HepG2 (cell line): ENCODE results near the gene PRKG1. TPM values are rescaled to one million over a fixed set of nuclear protein-coding genes. Genes with fewer than 3 reads are reported as not detected.

Experiments
- ATAC-seq: fragments of 200-7000 bp; cut with Tn5 transposase; 3 replicates; pipeline ENCODE4 v1.9.1; 2020; ENCODE audit warnings: mild to moderate bottlenecking, moderate library complexity
- BruUV-seq: library from RNA; stranded (reverse); fragments of 400-500 nt; replicated peaks from 2 replicates; lab custom pipeline; 2021; lab: Mats Ljungman, UMichigan
- CTCF ChIA-PET: fragments of 300-600 bp; formaldehyde crosslinking; extraction: SDS; loops from one replicate; lab custom pipeline; 2021; ENCODE audit warnings: low total read pairs, inconsistent platforms, low intra/inter-chr PET ratio; lab: Yijun Ruan, JAX
- POLR2A ChIA-PET: fragments of 350-600 bp; sonication (Branson Sonifier 250); formaldehyde crosslinking; loops from one replicate; lab custom pipeline; 2020; ENCODE audit warnings: antibody characterized with exemption, inconsistent platforms; lab: Yijun Ruan, JAX
- DNase-seq: peaks from one replicate; pipeline ENCODE4 v3.0.0-alpha.2; 2015; ENCODE audit warnings: low spot score
- FAIRE-seq: peaks from 3 replicates; lab custom pipeline; 2011; peaks lifted over from hg19 to GRCh38; lab: Jason Lieb, UNC
- H2AFZ ChIP-seq: one replicate; pipeline ENCODE4 v1.6.1; 2011; ENCODE audit warnings: low read length, inconsistent platforms
- H3K27ac ChIP-seq: fragments of 300-600 bp; 3 replicates; pipeline ENCODE4 v1.8.0; 2011; ENCODE audit warnings: mixed run types, mild to moderate bottlenecking, mixed read lengths, low read length, inconsistent platforms; ENCODE audit not compliant: insufficient read depth; ENCODE audit errors: extremely low read length
- H3K27me3 ChIP-seq, 2 experiments: fragments of 200-600 bp in 1 of 2; 2 replicates in 1 of 2; 3 replicates in 1 of 2; pipeline versions ENCODE4 v1.6.0 to v1.8.0; 2011; ENCODE audit warnings: low read length in 2 of 2, mild to moderate bottlenecking in 2 of 2, moderate library complexity in 2 of 2, inconsistent platforms in 1 of 2; ENCODE audit not compliant: insufficient read depth in 2 of 2, control insufficient read depth in 1 of 2
- H3K36me3 ChIP-seq, 2 experiments: fragments of 200-600 bp in 1 of 2; replicated peaks in 1 of 2; 2 replicates in 1 of 2; 3 replicates in 1 of 2; pipeline versions ENCODE4 v1.5.1 to v1.8.0; 2011; ENCODE audit warnings: low read length in 2 of 2, inconsistent platforms in 1 of 2; ENCODE audit not compliant: insufficient read depth in 2 of 2, control insufficient read depth in 1 of 2
- H3K4me1 ChIP-seq: 2 replicates; pipeline ENCODE4 v1.5.1; 2012; ENCODE audit warnings: low read length, inconsistent platforms; ENCODE audit not compliant: insufficient read depth
- H3K4me2 ChIP-seq: 2 replicates; pipeline ENCODE4 v1.6.0; 2011; ENCODE audit warnings: low read depth, low read length, inconsistent platforms
- H3K4me3 ChIP-seq, 3 experiments: fragments of 200-600 bp in 1 of 3; sonication (generic), shearing (Covaris generic) in 1 of 3; replicated peaks in 1 of 3; 2 replicates each; pipeline ENCODE4 v1.5.1; 2011 to 2016; ENCODE audit warnings: low read length in 3 of 3, inconsistent platforms in 2 of 3, low read depth in 2 of 3, mild to moderate bottlenecking in 2 of 3, control low read depth in 1 of 3, mixed read lengths in 1 of 3; ENCODE audit not compliant: insufficient read depth in 1 of 3
- H3K79me2 ChIP-seq: one replicate; pipeline ENCODE4 v1.6.1; 2011; ENCODE audit warnings: low read length, inconsistent platforms; ENCODE audit not compliant: insufficient read depth
- H3K9ac ChIP-seq: 2 replicates; pipeline ENCODE4 v1.6.0; 2011; ENCODE audit warnings: mild to moderate bottlenecking, low read depth, low read length, inconsistent platforms; ENCODE audit not compliant: insufficient read depth
- H3K9me3 ChIP-seq: 2 replicates; pipeline ENCODE4 v1.5.1; 2012; ENCODE audit warnings: mild to moderate bottlenecking, low read length
- H4K20me1 ChIP-seq: 2 replicates; pipeline ENCODE4 v1.6.0; 2011; ENCODE audit warnings: inconsistent platforms, mild to moderate bottlenecking, low read length, moderate library complexity; ENCODE audit not compliant: insufficient read depth
- CEBPB ChIP-seq: IDR thresholded peaks from 2 replicates; pipeline ENCODE4 v1.6.1; 2011; ENCODE audit warnings: low read depth, low read length, improper control_type of control experiment, borderline replicate concordance
- KLF11 ChIP-seq: IDR thresholded peaks from 2 replicates; pipeline ENCODE4 v1.6.1; 2016; ENCODE audit warnings: missing compliant biosample characterization
- ZNF383 ChIP-seq: sonication (generic); formaldehyde crosslinking; IDR thresholded peaks from 2 replicates; pipeline ENCODE4 v1.4.0; 2020; ENCODE audit warnings: missing genetic modification reagents, mild to moderate bottlenecking, borderline replicate concordance
- WGBS: methylation state at CpG from one replicate; pipeline ENCODE4 v1.1.6; 2017; ENCODE audit warnings: low lambda C conversion rate; 5-methylcytosine and 5-hydroxymethylcytosine counted together
- in situ Hi-C: cut with HindIII; loops from 2 replicates; pipeline ENCODE4 v1.10.0; 2017; ENCODE audit warnings: low pct_unique_long_range_greater_than_20kb; ENCODE audit not compliant: extremely low pct_ligation_motif_present
- intact Hi-C: fragments of 100-400 bp; cut with micrococcal nuclease; formaldehyde crosslinking; loops from one replicate; pipeline ENCODE4 v1.10.0; 2022; ENCODE audit not compliant: unreplicated experiment
- polyA plus RNA-seq, 8 experiments: library from polyadenylated mRNA; depleted of rRNA in 3 of 8; stranded (reverse) in 7 of 8; unstranded in 1 of 8; fragments of >200 nt; fragmentation: Illumina TruSeq in 4 of 8; extraction: Trizol in 4 of 8; gene quantifications; 2 replicates each; pipeline versions ENCODE4 v1.2.1 to v1.2.3, GENCODE V29; 2011 to 2016; ENCODE audit warnings: low read depth in 4 of 8, missing spikeins in 1 of 8, mixed read lengths in 1 of 8; ENCODE audit not compliant: insufficient read depth in 1 of 8
- total RNA-seq, 5 experiments: library from RNA; depleted of rRNA; stranded (reverse); fragments of >200 nt; fragmentation: Illumina TruSeq; extraction: Trizol; gene quantifications; 2 replicates each; pipeline ENCODE4 v1.2.3, GENCODE V29; 2016; ENCODE audit warnings: low read depth in 1 of 5
- TF ChIP-seq, protein P1 (sequence below): sonication (generic); formaldehyde crosslinking; IDR thresholded peaks from 2 replicates; pipeline ENCODE4 v1.9.0; 2021; ENCODE audit warnings: missing genetic modification reagents, borderline replicate concordance

The PRKG1 gene
- total and polyA plus RNA-seq, 2 of the 13 experiments (the other 11 are each of a cell fraction or from before 2014, with no cell fraction given), result 0.01 TPM; not detected in 1

DNA sequence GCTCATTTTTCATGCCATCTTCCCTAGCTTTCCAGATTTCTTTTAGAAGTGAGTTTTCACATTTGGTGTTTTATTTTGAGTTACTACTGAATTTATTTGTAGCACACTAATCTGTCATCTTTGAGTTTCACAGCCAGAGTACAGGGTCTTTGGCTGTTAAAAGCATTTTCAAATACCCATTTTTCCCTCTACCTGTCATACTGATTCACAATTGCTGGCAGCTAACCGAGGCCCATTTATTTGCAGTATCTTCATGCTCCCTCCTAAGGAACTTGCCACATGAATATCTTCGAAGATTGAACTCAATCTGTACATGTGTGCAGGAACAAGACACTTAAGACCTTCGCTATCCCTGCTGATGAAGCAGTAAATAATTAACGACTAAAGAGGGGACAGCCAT lies 1194.9 kb downstream of the PRKG1 start:
- TF ChIP-seq, protein P1, sequence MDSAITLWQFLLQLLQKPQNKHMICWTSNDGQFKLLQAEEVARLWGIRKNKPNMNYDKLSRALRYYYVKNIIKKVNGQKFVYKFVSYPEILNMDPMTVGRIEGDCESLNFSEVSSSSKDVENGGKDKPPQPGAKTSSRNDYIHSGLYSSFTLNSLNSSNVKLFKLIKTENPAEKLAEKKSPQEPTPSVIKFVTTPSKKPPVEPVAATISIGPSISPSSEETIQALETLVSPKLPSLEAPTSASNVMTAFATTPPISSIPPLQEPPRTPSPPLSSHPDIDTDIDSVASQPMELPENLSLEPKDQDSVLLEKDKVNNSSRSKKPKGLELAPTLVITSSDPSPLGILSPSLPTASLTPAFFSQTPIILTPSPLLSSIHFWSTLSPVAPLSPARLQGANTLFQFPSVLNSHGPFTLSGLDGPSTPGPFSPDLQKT (CRISPR knock-in tag), result no peak
- TF ChIP-seq KLF11 (CRISPR knock-in tag), result no peak
- TF ChIP-seq, all 625 proteins: peak for 0
- no peak for DNase-seq
- ChIA-PET CTCF (no interaction called here), POLR2A (no interaction called here)
- Histone ChIP-seq H3K36me3 (no peaks in the 10 kb centered on the region), H3K4me2 (no peak overlapping the region), H3K79me2 (no peaks in the 10 kb centered on the region), H4K20me1 (no peaks in the 10 kb centered on the region), H3K27me3 (no peaks in the 10 kb centered on the region), H3K27ac (no peak overlapping the region), H3K4me1 (no peaks in the 10 kb centered on the region), H3K9ac (no peak overlapping the region), H3K4me3 (no peak overlapping the region), H3K9me3 (no peaks in the 10 kb centered on the region), H2AFZ (no peak overlapping the region)
- in situ Hi-C loops, result no loop called here
- ATAC-seq, result no peak
- no peak for FAIRE-seq
- BruUV-seq, result no TSS peak
- WGBS, result 26% methylated on average over 4 of the region's 4 CpGs
- intact Hi-C loops, result no loop called here

GRCh38 chr10:52276163-52276562 lies 1201.9 kb downstream of the PRKG1 start:
- Histone ChIP-seq H3K79me2 (no peaks in the 10 kb centered on the region), H3K4me3 (no peak overlapping the region), H3K27ac (no peak overlapping the region), H3K9ac (no peak overlapping the region), H3K27me3 (no peaks in the 10 kb centered on the region), H3K36me3 (no peaks in the 10 kb centered on the region), H4K20me1 (no peaks in the 10 kb centered on the region), H3K9me3 (no peaks in the 10 kb centered on the region), H3K4me2 (no peak overlapping the region), H2AFZ (no peak overlapping the region), H3K4me1 (no peaks in the 10 kb centered on the region)
- TF ChIP-seq ZNF383 (CRISPR knock-in tag) (no peak), CEBPB (peak; percentile 50; the same call in 1 of the 2 replicates)
- ChIA-PET POLR2A (no interaction called here), CTCF (no interaction called here)
- no TSS peak for BruUV-seq
- DNase-seq (no peak), ATAC-seq (no peak), FAIRE-seq (no peak)
- in situ Hi-C loops (no loop called here), intact Hi-C loops (no loop called here)
- 78% methylated on average over 2 of the region's 2 CpGs for WGBS
